Measurements from ENCODE around the gene BLNK.

The BLNK gene

DNA sequence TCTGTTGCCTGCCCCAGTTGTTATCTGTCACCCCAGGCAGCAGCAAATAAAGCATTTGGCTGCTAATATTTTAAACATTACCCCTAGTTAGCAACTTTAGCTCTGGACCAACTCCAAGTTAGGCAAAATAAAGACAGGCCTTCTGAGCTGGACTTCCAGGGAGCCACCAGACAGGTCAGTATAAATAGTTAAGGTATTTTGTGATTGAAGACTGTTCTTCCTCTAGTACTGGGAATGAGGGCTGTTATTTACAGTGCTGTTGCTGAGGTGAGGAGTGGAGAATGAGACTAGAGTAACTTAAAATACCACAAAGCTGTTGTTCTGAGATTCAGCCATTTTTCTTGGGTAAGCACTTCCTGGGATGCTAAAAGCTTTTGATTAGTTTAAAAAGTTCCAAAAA, 101.1 kb downstream of the BLNK start:
- H3K9me3 ChIP-seq (ENCODE audit: control insufficient read depth in 5 of 5, low read length in 5 of 5), result peaks cover 8 to 41% (median 22%) of the 10 kb centered on the region in 5 donors
- H3K36me3 ChIP-seq (ENCODE audit: control insufficient read depth in 5 of 5, insufficient read depth in 5 of 5, low read length in 5 of 5), result no peaks in the 10 kb centered on the region
- no peak overlapping the region for H3K4me3 ChIP-seq (ENCODE audit: low read depth in 1 of 5, low read length in 5 of 5)
- no peaks in the 10 kb centered on the region for H3K4me1 ChIP-seq (ENCODE audit: control insufficient read depth in 5 of 5, insufficient read depth in 5 of 5, low read length in 5 of 5)
- no peak overlapping the region for H3K27ac ChIP-seq (ENCODE audit: low read depth, low read length)
- H3K9ac ChIP-seq (ENCODE audit: low read length in 5 of 5), result no peak overlapping the region
- no peaks in the 10 kb centered on the region for H3K27me3 ChIP-seq (ENCODE audit: control insufficient read depth in 5 of 5, insufficient read depth in 4 of 5, low read length in 5 of 5)

DNA sequence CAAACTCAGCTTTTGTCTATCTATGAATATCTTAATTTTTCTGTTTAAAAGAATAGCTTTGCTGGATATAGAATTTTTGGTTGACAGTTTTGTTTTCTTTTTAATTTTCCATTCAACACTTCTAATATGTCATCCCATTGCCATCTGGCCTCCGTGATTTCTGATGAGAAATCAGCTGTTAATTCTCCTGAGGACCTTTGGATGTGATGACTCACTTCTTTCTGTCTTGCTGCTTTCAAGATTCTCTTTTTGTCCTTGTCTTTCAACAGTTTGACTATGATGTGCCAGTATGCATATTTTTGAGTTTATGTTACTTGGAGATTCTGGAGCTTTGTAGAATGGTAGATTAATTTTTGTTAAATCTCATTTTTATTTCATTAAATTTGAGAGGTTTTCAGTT, 102.8 kb downstream of the BLNK start:
- no peaks in the 10 kb centered on the region for H3K27me3 ChIP-seq (ENCODE audit: control insufficient read depth in 5 of 5, insufficient read depth in 4 of 5, low read length in 5 of 5)
- H3K9ac ChIP-seq (ENCODE audit: low read length in 5 of 5), result no peak overlapping the region
- H3K27ac ChIP-seq (ENCODE audit: low read depth, low read length), result no peak overlapping the region
- no peaks in the 10 kb centered on the region for H3K4me1 ChIP-seq (ENCODE audit: control insufficient read depth in 5 of 5, insufficient read depth in 5 of 5, low read length in 5 of 5)
- H3K4me3 ChIP-seq (ENCODE audit: low read depth in 1 of 5, low read length in 5 of 5), result no peak overlapping the region
- H3K36me3 ChIP-seq (ENCODE audit: control insufficient read depth in 5 of 5, insufficient read depth in 5 of 5, low read length in 5 of 5), result no peaks in the 10 kb centered on the region
- H3K9me3 ChIP-seq (ENCODE audit: control insufficient read depth in 5 of 5, low read length in 5 of 5), result peaks cover 8 to 35% (median 21%) of the 10 kb centered on the region in 5 donors

DNA sequence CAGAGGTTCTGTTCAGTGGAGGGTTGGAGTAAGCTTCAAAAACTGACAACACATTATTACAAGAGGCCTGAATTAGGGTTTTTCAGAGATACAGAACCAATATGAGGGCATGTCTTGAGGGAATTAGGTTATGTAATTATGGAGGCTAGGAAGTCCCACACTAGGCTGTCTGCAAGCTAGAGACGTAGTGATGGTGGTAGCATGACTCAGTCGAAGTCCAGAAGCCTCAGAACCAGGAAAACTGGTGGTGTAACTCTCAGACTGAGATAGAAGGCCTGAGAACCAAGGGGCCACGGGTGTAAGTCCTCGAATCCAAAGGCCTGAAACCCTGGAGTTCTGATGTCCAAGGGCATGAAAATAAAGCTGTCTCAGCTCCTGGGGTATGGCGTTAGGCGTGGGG, 105.6 kb downstream of the BLNK start:
- H3K9ac ChIP-seq (ENCODE audit: low read length in 5 of 5), result no peak overlapping the region
- no peak overlapping the region for H3K27ac ChIP-seq (ENCODE audit: low read depth, low read length)
- no peaks in the 10 kb centered on the region for H3K4me1 ChIP-seq (ENCODE audit: control insufficient read depth in 5 of 5, insufficient read depth in 5 of 5, low read length in 5 of 5)
- no peaks in the 10 kb centered on the region for H3K27me3 ChIP-seq (ENCODE audit: control insufficient read depth in 5 of 5, insufficient read depth in 4 of 5, low read length in 5 of 5)
- H3K4me3 ChIP-seq (ENCODE audit: low read depth in 1 of 5, low read length in 5 of 5), result no peak overlapping the region
- H3K9me3 ChIP-seq (ENCODE audit: control insufficient read depth in 5 of 5, low read length in 5 of 5), result peaks cover 6 to 23% (median 14%) of the 10 kb centered on the region in 5 donors
- peaks cover 0 to 14% (median 0%) of the 10 kb centered on the region in 5 donors for H3K36me3 ChIP-seq (ENCODE audit: control insufficient read depth in 5 of 5, insufficient read depth in 5 of 5, low read length in 5 of 5)

DNA sequence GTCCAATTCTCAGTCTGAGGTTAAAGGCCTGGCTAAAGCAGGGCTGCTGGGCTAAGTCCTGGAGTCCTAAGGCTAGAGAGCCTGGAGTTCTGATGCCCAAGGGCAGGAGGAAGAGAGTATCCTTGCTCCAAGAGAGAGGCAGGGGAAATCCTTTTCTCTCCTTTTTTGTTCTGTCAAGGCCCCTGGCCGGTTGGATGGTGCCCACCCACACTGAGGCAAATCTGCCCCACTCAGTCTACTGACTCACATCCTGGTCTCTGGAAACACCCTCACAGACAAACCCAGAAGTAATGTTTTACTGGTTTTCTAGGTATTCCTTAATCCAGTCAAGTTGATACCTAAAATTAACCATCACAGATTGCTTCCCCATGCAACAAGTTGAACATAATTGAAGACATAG, 118.3 kb downstream of the BLNK start:
- Histone ChIP-seq H3K9ac (ENCODE audit: low read length in 5 of 5) (no peak overlapping the region), H3K36me3 (ENCODE audit: control insufficient read depth in 5 of 5, insufficient read depth in 5 of 5, low read length in 5 of 5) (peaks cover 56 to 71% (median 64%) of the 10 kb centered on the region in 5 donors), H3K27me3 (ENCODE audit: control insufficient read depth in 5 of 5, insufficient read depth in 4 of 5, low read length in 5 of 5) (no peaks in the 10 kb centered on the region), H3K4me3 (ENCODE audit: low read depth in 1 of 5, low read length in 5 of 5) (no peak overlapping the region), H3K27ac (ENCODE audit: low read depth, low read length) (no peak overlapping the region), H3K4me1 (ENCODE audit: control insufficient read depth in 5 of 5, insufficient read depth in 5 of 5, low read length in 5 of 5) (no peaks in the 10 kb centered on the region), H3K9me3 (ENCODE audit: control insufficient read depth in 5 of 5, low read length in 5 of 5) (no peaks in the 10 kb centered on the region)

DNA sequence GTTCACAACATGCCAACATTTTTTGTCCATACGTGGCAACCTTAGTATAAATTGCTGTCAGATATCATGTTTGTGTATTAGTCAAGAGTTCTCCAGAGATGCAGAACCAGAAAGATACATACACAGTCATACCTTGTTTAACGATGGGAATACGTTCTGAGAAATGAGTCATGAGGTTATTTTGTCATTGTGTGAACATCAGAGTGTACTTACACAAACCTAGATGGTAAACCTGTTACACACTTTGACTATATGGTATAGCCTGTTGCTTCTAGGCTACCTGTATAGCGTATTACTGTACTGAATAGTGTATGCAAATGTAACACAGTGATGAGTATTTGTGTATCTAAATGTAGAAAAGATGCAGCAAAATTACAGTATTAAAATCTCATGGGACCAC, 118.9 kb downstream of the BLNK start:
- Histone ChIP-seq H3K9me3 (ENCODE audit: control insufficient read depth in 5 of 5, low read length in 5 of 5) (no peaks in the 10 kb centered on the region), H3K4me1 (ENCODE audit: control insufficient read depth in 5 of 5, insufficient read depth in 5 of 5, low read length in 5 of 5) (no peaks in the 10 kb centered on the region), H3K27me3 (ENCODE audit: control insufficient read depth in 5 of 5, insufficient read depth in 4 of 5, low read length in 5 of 5) (no peaks in the 10 kb centered on the region), H3K4me3 (ENCODE audit: low read depth in 1 of 5, low read length in 5 of 5) (no peak overlapping the region), H3K36me3 (ENCODE audit: control insufficient read depth in 5 of 5, insufficient read depth in 5 of 5, low read length in 5 of 5) (peaks cover 53 to 70% (median 61%) of the 10 kb centered on the region in 5 donors), H3K9ac (ENCODE audit: low read length in 5 of 5) (no peak overlapping the region), H3K27ac (ENCODE audit: low read depth, low read length) (no peak overlapping the region)

Data from subcutaneous abdominal adipose tissue (tissue), 5 donors.